IgD-negative memory B cell (primary cell): ENCODE results near the gene A2M. TPM values are rescaled to one million over a fixed set of nuclear protein-coding genes. Genes with fewer than 3 reads are reported as not detected.
"Not testable (repeated sequence)": the region's sequence is repeated elsewhere in the genome, so short reads cannot be mapped to it uniquely, and the experiment has no call there.

Experiments used
- H3K27ac Mint-ChIP-seq, 3 donors: one replicate each; pipeline ENCODE4 v1.8.0; 2020 to 2022; ENCODE audit warnings: mild to moderate bottlenecking in 3 of 3, mixed read lengths in 3 of 3, moderate library complexity in 1 of 3
- H3K27me3 Mint-ChIP-seq: one replicate; pipeline ENCODE4 v1.8.0; 2021; ENCODE audit warnings: mixed read lengths
- H3K36me3 Mint-ChIP-seq: one replicate; pipeline ENCODE4 v1.8.0; 2020; ENCODE audit warnings: mild to moderate bottlenecking, mixed read lengths
- H3K4me1 Mint-ChIP-seq, 3 donors: one replicate each; pipeline ENCODE4 v1.8.0; 2020 to 2022; ENCODE audit warnings: mixed read lengths in 3 of 3, mild to moderate bottlenecking in 1 of 3
- H3K4me3 Mint-ChIP-seq, 4 donors: one replicate each; pipeline ENCODE4 v1.8.0; 2020 to 2022; ENCODE audit warnings: mild to moderate bottlenecking in 4 of 4, mixed read lengths in 4 of 4, moderate library complexity in 3 of 4
- H3K9me3 Mint-ChIP-seq, 3 donors: one replicate each; pipeline ENCODE4 v1.8.0; 2020 to 2021; ENCODE audit warnings: mixed read lengths in 3 of 3, mild to moderate bottlenecking in 1 of 3
- polyA plus RNA-seq: library from polyadenylated mRNA; unstranded; fragments of 300-500 nt; fragmentation: Illumina TruSeq; gene quantifications from one replicate; pipeline ENCODE4 v1.2.3, GENCODE V29; 2021

A2M gene
- not detected for polyA plus RNA-seq

GRCh38 chr12:9115731-9116559 lies at the start of gene A2M:
Gene A2M, minus strand, starts transcription at chr12:9115919. Its CDS starts 70 bp downstream, at chr12:9115849.
- Mint-ChIP-seq H3K9me3 (peaks cover 0 to 3% (median 0%) of the 10 kb centered on the region in 3 donors), H3K27ac (peak within 1 kb of the TSS in 1 of 3 donors; percentile 32), H3K4me3 (no peak within 1 kb of the TSS), H3K36me3 (peaks cover 2% of the 10 kb centered on the region), H3K4me1 (peaks cover 3 to 18% (median 14%) of the 10 kb centered on the region in 3 donors), H3K27me3 (peaks cover 3% of the 10 kb centered on the region)

DNA sequence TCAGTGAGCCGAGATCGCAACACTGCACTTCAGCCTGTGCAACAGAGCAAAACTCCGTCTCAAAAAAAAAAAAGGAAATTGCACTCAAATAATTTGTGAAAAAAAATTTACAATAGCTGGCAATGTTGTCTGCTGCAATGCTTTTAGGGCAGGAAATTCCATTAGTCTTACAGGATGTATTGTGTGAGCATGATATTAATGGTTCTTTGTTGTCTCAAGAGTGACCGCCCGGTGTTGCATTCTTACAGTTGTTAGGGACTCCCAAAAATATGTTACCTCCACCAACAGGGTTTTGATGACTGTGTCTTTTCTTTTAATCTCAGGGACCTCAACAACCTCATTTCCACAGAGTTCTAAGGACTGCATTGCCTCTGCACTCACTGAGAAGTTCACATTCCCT lies 47.7 kb upstream of the A2M start:
- Mint-ChIP-seq H3K27ac (no peak overlapping the region), H3K4me1 (no peaks in the 10 kb centered on the region), H3K36me3 (peaks cover 4% of the 10 kb centered on the region), H3K4me3 (no peak overlapping the region), H3K9me3 (no peaks in the 10 kb centered on the region), H3K27me3 (peaks cover 13% of the 10 kb centered on the region)

- no peak overlapping the region for H3K4me3 Mint-ChIP-seq
- no peaks in the 10 kb centered on the region for H3K36me3 Mint-ChIP-seq
- no peaks in the 10 kb centered on the region for H3K4me1 Mint-ChIP-seq
- peaks cover 0 to 3% (median 0%) of the 10 kb centered on the region in 3 donors for H3K9me3 Mint-ChIP-seq
- peaks cover 17% of the 10 kb centered on the region for H3K27me3 Mint-ChIP-seq
- H3K27ac Mint-ChIP-seq: no peak overlapping the region
Observed at GRCh38 chr12:9156119-9156518, 40.4 kb upstream of the A2M start.

GRCh38 chr12:9149372-9149771 lies 33.7 kb upstream of the A2M start:
- no peak overlapping the region for H3K4me3 Mint-ChIP-seq
- H3K36me3 Mint-ChIP-seq: no peaks in the 10 kb centered on the region
- H3K27me3 Mint-ChIP-seq: peaks cover 4% of the 10 kb centered on the region
- H3K4me1 Mint-ChIP-seq: no peaks in the 10 kb centered on the region
- H3K9me3 Mint-ChIP-seq: peaks cover 0 to 17% (median 4%) of the 10 kb centered on the region in 3 donors
- no peak overlapping the region for H3K27ac Mint-ChIP-seq

DNA sequence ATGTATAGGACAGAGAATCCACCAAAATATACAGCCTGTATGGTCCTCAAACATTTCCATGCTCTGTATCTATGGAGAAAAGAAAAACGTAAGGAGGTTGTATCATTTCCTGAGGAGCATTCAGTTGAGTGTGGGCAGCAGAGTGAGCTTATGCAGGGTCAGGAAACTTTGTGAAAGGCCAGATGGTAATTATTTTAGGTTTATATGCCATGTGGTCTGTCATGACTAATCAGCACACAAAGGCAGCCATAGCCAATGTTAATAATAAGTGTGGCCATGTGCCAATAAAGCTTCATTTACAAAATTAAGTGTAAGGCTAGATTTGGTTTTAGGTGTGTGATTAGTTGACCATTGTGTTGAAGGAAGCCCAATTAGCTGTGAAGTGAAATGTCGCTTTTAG lies 33.2 kb upstream of the A2M start:
- Mint-ChIP-seq H3K27ac (no peak overlapping the region), H3K36me3 (no peaks in the 10 kb centered on the region), H3K27me3 (peaks cover 4% of the 10 kb centered on the region), H3K9me3 (peaks cover under 1 to 21% (median 5%) of the 10 kb centered on the region in 3 donors), H3K4me3 (no peak overlapping the region), H3K4me1 (no peaks in the 10 kb centered on the region)

DNA sequence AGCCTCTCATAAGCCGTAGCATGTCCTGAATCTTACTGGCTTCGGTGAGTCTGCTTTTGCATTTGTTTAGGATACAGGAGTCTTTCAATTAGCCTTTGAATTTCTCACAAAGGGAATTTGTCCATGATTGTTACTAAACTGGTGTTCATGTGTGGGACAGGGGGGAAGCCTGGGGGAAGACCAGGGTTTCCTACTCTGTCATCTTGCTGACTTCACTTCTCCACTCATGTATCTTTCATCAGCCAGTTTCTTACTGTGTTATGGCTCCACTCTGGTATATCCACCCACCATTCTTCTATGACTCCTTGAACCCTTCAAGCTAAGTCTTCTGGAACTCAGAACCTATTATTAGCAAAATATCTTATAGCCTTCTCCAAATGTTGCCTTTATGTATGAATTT lies 31.7 kb upstream of the A2M start:
- no peaks in the 10 kb centered on the region for H3K4me1 Mint-ChIP-seq
- peaks cover 3% of the 10 kb centered on the region for H3K36me3 Mint-ChIP-seq
- H3K4me3 Mint-ChIP-seq: no peak overlapping the region
- H3K9me3 Mint-ChIP-seq: peaks cover 2 to 23% (median 7%) of the 10 kb centered on the region in 3 donors
- peaks cover 2% of the 10 kb centered on the region for H3K27me3 Mint-ChIP-seq
- H3K27ac Mint-ChIP-seq: no peak overlapping the region

DNA sequence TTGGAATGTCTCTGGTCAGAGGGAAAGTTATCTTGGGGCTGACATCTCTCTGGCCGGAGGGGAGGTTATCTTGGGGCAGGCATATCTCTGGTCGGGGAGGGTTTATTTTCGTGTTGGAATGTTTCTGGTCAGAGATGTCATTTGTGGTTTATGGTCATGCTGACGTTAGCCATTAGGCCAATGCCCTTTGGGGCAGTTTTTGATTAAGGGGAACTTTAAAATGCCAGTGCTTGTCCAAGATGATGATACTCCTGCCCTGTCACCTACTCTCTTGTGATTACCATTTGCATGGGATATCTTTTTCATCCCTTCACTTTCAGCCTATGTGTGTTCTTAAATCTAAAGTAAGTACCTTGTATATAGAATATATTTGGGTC lies 29.0 kb upstream of the A2M start:
- Mint-ChIP-seq H3K27ac (no peak overlapping the region), H3K9me3 (peaks cover 2 to 23% (median 5%) of the 10 kb centered on the region in 3 donors), H3K4me1 (no peaks in the 10 kb centered on the region), H3K4me3 (no peak overlapping the region), H3K36me3 (peaks cover 3% of the 10 kb centered on the region), H3K27me3 (peaks cover 2% of the 10 kb centered on the region)

GRCh38 chr12:9143929-9144729 lies 28.4 kb upstream of the A2M start:
- Mint-ChIP-seq H3K4me3 (peak overlapping the region in 1 of 4 donors; percentile 65), H3K36me3 (peaks cover 3% of the 10 kb centered on the region), H3K27ac (no peak overlapping the region), H3K4me1 (no peaks in the 10 kb centered on the region), H3K27me3 (peaks cover 2% of the 10 kb centered on the region), H3K9me3 (peaks cover 2 to 23% (median 4%) of the 10 kb centered on the region in 3 donors)

DNA sequence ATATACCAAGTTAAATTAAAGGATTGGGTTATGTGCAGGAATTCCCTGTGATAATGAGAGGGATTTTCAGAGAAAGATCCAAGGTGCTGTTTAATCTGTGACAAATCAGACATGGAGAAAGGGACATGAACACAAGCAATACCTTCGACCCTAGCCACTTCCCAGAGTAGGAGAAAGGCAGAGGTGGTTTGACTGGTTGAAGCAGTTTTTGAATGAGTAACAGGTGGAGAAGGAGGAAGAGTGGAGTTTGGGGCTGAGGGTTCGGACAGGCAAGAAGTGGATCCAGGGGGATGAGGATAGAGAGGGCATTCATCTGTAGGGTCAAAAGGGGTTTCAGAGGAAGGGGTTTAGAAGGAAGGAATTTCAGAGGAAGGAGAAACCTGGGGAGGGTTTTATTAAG lies 27.4 kb upstream of the A2M start:
- Mint-ChIP-seq H3K27ac (no peak overlapping the region), H3K36me3 (peaks cover 3% of the 10 kb centered on the region), H3K9me3 (peaks cover 2 to 23% (median 4%) of the 10 kb centered on the region in 3 donors), H3K4me1 (no peaks in the 10 kb centered on the region), H3K4me3 (no peak overlapping the region), H3K27me3 (peaks cover 4% of the 10 kb centered on the region)

DNA sequence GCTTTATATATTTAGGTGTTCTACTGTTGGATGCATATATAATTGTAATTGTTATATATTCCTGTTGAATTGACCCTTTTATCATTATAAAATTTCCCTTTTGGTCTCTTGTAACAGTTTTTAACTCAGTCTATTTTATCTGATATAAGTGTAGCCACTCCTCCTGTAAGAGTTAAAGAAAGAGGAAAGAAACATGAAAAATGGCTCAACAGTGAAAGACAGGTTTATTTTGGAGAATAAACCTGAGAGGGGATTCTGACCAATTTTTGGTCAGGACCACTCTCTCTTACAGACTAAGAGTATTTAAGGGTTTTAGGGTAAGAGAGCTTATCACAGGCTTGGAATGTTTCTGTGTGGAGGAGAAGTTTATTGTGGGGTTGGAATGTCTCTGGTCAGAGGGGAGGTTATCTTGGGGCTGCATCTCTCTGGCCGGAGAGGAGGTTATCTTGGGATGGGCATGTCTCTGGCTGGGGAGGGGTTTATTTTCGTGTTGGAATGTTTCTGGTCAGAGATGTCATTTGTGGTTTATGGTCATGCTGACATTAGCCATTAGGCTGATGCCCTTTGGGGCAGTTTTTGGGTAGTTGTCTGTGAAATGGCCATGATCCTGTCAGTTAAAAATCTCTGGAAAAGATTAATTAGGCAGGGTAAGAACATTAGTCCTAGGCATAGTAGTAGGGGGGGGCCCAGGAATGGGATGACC lies 24.0 kb upstream of the A2M start:
- not testable (repeated sequence) for H3K27ac Mint-ChIP-seq, H3K27me3 Mint-ChIP-seq, H3K36me3 Mint-ChIP-seq, H3K4me3 Mint-ChIP-seq, H3K4me1 Mint-ChIP-seq
- peaks cover 2 to 16% (median 2%) of the 10 kb centered on the region in 3 donors for H3K9me3 Mint-ChIP-seq

DNA sequence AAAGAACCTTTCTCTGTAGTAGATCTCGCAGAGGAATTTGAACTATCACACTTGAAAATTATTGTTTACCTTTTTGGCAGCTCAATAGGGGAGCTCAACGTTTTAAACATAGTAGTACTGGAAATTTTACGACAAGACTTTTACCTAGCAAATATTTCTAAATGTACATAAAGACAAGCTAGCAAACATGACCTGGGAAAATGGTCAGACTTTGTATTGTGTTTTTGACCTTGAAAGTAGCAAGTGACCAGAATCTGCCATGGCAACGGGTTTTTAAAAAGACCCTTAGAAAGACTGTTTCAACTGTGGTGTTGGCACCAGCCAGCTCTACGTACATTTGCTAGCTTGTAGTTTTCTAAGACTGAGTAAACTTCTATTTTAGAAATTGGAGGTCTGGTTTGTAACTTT lies 20.2 kb upstream of the A2M start:
- H3K36me3 Mint-ChIP-seq: peaks cover 1% of the 10 kb centered on the region
- H3K27ac Mint-ChIP-seq: no peak overlapping the region
- no peak overlapping the region for H3K4me3 Mint-ChIP-seq
- H3K9me3 Mint-ChIP-seq: peaks cover 0 to 6% (median 0%) of the 10 kb centered on the region in 3 donors
- H3K27me3 Mint-ChIP-seq: peaks cover 2% of the 10 kb centered on the region
- no peaks in the 10 kb centered on the region for H3K4me1 Mint-ChIP-seq

DNA sequence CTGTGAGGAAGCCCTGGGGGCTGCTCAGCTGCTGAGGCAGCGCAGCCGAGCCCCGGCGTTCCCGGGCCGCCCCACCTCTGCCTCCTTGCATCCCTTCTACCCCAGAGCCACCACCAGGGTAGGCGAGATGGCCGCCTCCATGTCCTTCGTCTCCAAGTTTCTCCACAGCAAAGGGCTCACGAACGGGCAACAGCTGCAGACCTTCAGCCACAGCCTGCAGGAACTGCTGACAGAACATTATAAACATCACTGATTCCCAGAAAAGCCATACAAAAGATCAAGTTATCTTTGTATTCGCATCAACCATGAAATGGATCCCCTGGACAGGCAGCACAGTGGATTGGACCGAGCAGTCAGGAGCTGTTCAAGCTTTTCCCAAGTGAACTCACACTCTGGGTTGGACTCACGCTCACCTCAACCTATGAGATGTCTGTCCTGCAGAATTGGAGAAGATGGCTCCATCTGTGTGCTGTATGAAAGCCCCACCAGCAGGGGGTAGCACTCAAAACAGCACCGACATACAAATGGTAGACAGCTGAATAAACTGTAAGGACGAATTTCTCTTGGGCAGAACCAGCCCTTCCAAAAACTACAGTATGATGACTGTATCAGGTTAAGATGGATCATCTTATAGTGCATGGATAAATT lies 19.4 kb upstream of the A2M start:
- Mint-ChIP-seq H3K27ac (no peak overlapping the region), H3K9me3 (peaks cover 0 to 6% (median 0%) of the 10 kb centered on the region in 3 donors), H3K27me3 (peaks cover 2% of the 10 kb centered on the region), H3K4me1 (peaks cover 0 to 2% (median 0%) of the 10 kb centered on the region in 3 donors), H3K36me3 (peaks cover 1% of the 10 kb centered on the region), H3K4me3 (no peak overlapping the region)

- Mint-ChIP-seq H3K27ac (no peak overlapping the region), H3K4me1 (peaks cover 0 to 2% (median 0%) of the 10 kb centered on the region in 3 donors), H3K4me3 (no peak overlapping the region), H3K36me3 (peaks cover 1% of the 10 kb centered on the region), H3K27me3 (peaks cover 2% of the 10 kb centered on the region), H3K9me3 (peaks cover 1 to 6% (median 3%) of the 10 kb centered on the region in 3 donors)
Observed at GRCh38 chr12:9133216-9133916, 17.6 kb upstream of the A2M start.

GRCh38 chr12:9132008-9132535 lies 16.4 kb upstream of the A2M start:
- Mint-ChIP-seq H3K4me1 (peaks cover 0 to 2% (median 0%) of the 10 kb centered on the region in 3 donors), H3K4me3 (no peak overlapping the region), H3K36me3 (peaks cover 1% of the 10 kb centered on the region), H3K27me3 (peaks cover 2% of the 10 kb centered on the region), H3K9me3 (peaks cover 1 to 4% (median 3%) of the 10 kb centered on the region in 3 donors), H3K27ac (no peak overlapping the region)
